Measurements from ENCODE around the gene TUBG2. TPM values are rescaled to one million over a fixed set of nuclear protein-coding genes. Genes with fewer than 3 reads are reported as not detected.

Gene TUBG2
- total RNA-seq, 2 donors from 2014 or later = 8.1 to 11.2 TPM

- Mint-ChIP-seq H3K36me3 (ENCODE audit: insufficient read depth in 2 of 2) (peaks cover 0 to 1% of the 10 kb centered on the region in 2 donors), H3K4me3 (peak within 1 kb of the TSS; percentile 84 to 92), H3K4me1 (ENCODE audit: low read depth) (peaks cover 49% of the 10 kb centered on the region), H3K27me3 (ENCODE audit: low read depth) (peaks cover 39% of the 10 kb centered on the region), H3K9me3 (no peaks in the 10 kb centered on the region), H3K27ac (peak within 1 kb of the TSS; percentile 31)
- peak; percentile 39 to 53 for DNase-seq
- ATAC-seq (replicated peaks in 1 of 2) = no peak
These were observed 17.4 kb downstream of the TUBG2 start, which contains the start of gene PLEKHH3 for GRCh38 chr17:42676424-42677011. PLEKHH3 (minus strand) TSS chr17:42676994; CDS start chr17:42676563, 431 bp downstream.

- peaks cover 0 to 1% of the 10 kb centered on the region in 2 donors for H3K36me3 Mint-ChIP-seq (ENCODE audit: insufficient read depth in 2 of 2)
- peaks cover 52% of the 10 kb centered on the region for H3K4me1 Mint-ChIP-seq (ENCODE audit: low read depth)
- peak; percentile 76 to 77 for ATAC-seq (replicated peaks in 1 of 2)
- peak overlapping the region; percentile 84 to 92 for H3K4me3 Mint-ChIP-seq
- H3K27ac Mint-ChIP-seq = peak overlapping the region; percentile 31
- DNase-seq = peak; percentile 98
- H3K9me3 Mint-ChIP-seq = no peaks in the 10 kb centered on the region
- peaks cover 41% of the 10 kb centered on the region for H3K27me3 Mint-ChIP-seq (ENCODE audit: low read depth)
These were observed 18.2 kb downstream of the TUBG2 start for GRCh38 chr17:42677012-42677857.

- H3K4me1 Mint-ChIP-seq (ENCODE audit: low read depth) = peaks cover 61% of the 10 kb centered on the region
- H3K9me3 Mint-ChIP-seq = no peaks in the 10 kb centered on the region
- peak; percentile 81 to 84 for DNase-seq
- peak overlapping the region; percentile 84 to 92 for H3K4me3 Mint-ChIP-seq
- H3K27ac Mint-ChIP-seq = no peak overlapping the region
- H3K27me3 Mint-ChIP-seq (ENCODE audit: low read depth) = peaks cover 41% of the 10 kb centered on the region
- peak; percentile 31 to 33 for ATAC-seq (replicated peaks in 1 of 2)
- H3K36me3 Mint-ChIP-seq (ENCODE audit: insufficient read depth in 2 of 2) = peaks cover 0 to 1% of the 10 kb centered on the region in 2 donors
These were observed 19.1 kb downstream of the TUBG2 start for GRCh38 chr17:42677921-42678781.

- peak; percentile 27 to 28 for ATAC-seq (replicated peaks in 1 of 2)
- H3K4me1 Mint-ChIP-seq (ENCODE audit: low read depth) = peaks cover 69% of the 10 kb centered on the region
- H3K9me3 Mint-ChIP-seq = no peaks in the 10 kb centered on the region
- peaks cover 48% of the 10 kb centered on the region for H3K27me3 Mint-ChIP-seq (ENCODE audit: low read depth)
- peaks cover 0 to 1% of the 10 kb centered on the region in 2 donors for H3K36me3 Mint-ChIP-seq (ENCODE audit: insufficient read depth in 2 of 2)
- peak overlapping the region; percentile 84 to 92 for H3K4me3 Mint-ChIP-seq
- DNase-seq = peak; percentile 44 to 52
- no peak overlapping the region for H3K27ac Mint-ChIP-seq
These were observed 19.9 kb downstream of the TUBG2 start for GRCh38 chr17:42678951-42679491.

DNA sequence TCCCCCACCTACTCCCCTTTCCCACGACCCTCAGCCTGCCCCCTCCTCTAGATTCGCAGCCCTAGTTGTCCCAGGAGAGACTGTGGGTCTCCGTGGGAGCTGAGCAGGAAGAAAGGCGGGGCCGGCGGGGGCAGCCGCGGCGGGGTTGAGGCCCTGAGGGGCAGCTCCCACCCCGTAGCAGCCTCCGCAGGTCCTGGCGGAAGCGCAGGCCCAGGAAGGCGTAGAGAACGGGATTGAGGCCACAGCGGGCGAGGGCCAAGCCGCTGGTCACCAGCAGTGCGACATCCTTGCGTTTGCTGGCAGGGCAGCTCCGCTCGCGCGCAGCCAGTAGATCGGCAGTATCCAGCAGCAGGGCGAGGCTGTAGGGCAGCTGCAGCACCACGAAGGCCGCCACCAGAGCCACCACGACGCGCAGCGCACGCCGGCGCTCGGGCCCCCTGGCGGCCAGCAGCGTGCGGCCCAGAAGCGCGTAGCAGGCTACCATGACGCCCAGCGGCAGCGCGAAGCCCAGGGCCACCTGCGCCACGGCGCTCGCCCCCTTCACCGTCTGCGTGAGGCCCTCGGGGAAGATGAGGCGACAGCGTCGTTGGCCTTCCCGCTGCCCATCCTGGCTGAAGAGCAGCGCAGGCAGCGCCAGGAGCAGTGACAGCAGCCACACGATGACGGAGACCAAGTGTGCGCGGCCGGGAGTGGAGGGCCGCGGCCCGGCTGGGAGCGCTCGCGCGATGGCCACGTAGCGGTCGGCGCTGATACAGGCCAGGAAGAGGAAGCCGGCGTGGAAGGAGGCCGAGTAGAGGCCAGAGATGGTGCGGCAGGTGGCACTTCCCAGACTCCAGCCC is 20.6 kb downstream of the TUBG2 start:
- H3K27ac Mint-ChIP-seq = no peak overlapping the region
- H3K4me3 Mint-ChIP-seq = peak overlapping the region; percentile 77 to 84
- H3K36me3 Mint-ChIP-seq (ENCODE audit: insufficient read depth in 2 of 2) = peaks cover 0 to 1% of the 10 kb centered on the region in 2 donors
- H3K27me3 Mint-ChIP-seq (ENCODE audit: low read depth) = peaks cover 48% of the 10 kb centered on the region
- peaks cover 63% of the 10 kb centered on the region for H3K4me1 Mint-ChIP-seq (ENCODE audit: low read depth)
- peak; percentile 84 to 85 for DNase-seq
- H3K9me3 Mint-ChIP-seq = no peaks in the 10 kb centered on the region
- peak; percentile 56 to 63 for ATAC-seq (replicated peaks in 1 of 2)

DNA sequence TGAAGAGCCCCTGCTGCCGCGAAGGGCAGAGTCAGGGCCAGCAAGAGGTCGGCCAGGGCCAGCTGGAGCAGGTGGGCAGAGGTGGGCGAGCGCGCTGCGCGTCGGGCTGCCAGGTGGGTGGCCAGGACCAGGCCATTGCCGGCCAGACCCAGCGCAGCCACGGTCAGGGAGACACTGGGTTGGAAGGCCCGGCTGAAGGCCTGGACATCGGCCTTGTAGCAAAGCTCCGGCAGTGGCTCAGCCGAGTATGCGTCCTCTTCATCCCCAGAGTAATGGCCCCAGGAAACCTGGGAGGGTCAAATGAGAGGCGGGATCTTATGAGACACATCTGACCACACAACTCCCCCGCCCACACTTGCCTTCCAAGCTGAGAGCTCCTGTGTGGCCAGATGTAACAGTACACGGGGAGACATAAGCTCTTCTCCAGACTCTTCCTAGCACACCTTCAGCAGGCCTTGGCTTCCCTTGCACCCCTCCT is 21.3 kb downstream of the TUBG2 start:
- peaks cover 0 to 1% of the 10 kb centered on the region in 2 donors for H3K36me3 Mint-ChIP-seq (ENCODE audit: insufficient read depth in 2 of 2)
- DNase-seq = no peak
- no peak overlapping the region for H3K27ac Mint-ChIP-seq
- H3K4me3 Mint-ChIP-seq = peak overlapping the region; percentile 77 to 84
- no peaks in the 10 kb centered on the region for H3K9me3 Mint-ChIP-seq
- peaks cover 48% of the 10 kb centered on the region for H3K27me3 Mint-ChIP-seq (ENCODE audit: low read depth)
- no peak for ATAC-seq (replicated peaks in 1 of 2)
- H3K4me1 Mint-ChIP-seq (ENCODE audit: low read depth) = peaks cover 61% of the 10 kb centered on the region

DNA sequence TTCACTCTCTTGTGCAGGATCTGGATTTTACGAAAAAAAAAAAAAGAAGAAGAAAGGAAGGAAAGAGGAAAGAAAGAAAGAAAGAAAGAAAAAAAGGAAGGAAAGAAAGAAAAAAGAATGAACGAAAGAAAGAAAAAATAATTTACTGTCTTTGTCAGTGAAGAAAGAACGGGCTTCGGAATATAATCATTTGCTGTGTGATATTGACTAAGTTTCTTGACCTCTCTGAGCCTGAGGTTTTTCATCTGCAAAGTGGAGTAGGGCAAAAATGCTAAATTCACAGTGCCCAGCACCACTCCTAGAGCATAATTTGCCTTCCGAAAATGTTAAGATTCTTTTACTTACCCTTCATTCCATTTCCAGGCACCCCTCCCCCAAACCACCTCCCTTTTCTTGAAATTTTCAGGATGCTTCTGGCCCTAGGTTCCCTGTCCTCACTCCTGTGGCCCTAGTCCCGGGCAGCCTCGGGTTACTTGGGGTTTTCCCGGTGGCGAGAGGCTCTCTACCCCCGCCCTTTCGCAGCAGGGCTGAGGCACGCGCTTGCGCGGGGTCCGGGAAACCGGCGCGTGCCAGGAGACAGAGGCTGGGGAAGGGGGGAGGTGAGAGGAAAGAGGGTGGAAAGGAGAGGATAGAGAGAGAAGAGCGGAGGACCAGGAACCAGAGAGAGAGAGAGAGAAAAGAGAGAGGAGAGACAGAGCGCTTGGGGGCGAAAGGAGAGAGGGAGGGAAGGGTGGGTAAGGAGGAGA is 23.1 kb downstream of the TUBG2 start, which contains the start of gene CNTNAP1:
CNTNAP1 (plus strand) TSS at position 556 of the 746 bp plus-strand sequence. CDS start 299 bp downstream, outside the sequence.
- peak within 1 kb of the TSS; percentile 55 for H3K27ac Mint-ChIP-seq
- H3K36me3 Mint-ChIP-seq (ENCODE audit: insufficient read depth in 2 of 2) = no peaks in the 10 kb centered on the region
- DNase-seq = peak in 1 of 2 donors; percentile 39
- H3K4me3 Mint-ChIP-seq = peak within 1 kb of the TSS; percentile 84 to 86
- peaks cover 56% of the 10 kb centered on the region for H3K4me1 Mint-ChIP-seq (ENCODE audit: low read depth)
- H3K9me3 Mint-ChIP-seq = no peaks in the 10 kb centered on the region
- ATAC-seq (replicated peaks in 1 of 2) = no peak
- H3K27me3 Mint-ChIP-seq (ENCODE audit: low read depth) = peaks cover 57% of the 10 kb centered on the region

- Mint-ChIP-seq H3K9me3 (no peaks in the 10 kb centered on the region), H3K4me3 (peak overlapping the region; percentile 84 to 86), H3K36me3 (ENCODE audit: insufficient read depth in 2 of 2) (no peaks in the 10 kb centered on the region), H3K27me3 (ENCODE audit: low read depth) (peaks cover 57% of the 10 kb centered on the region), H3K27ac (no peak overlapping the region), H3K4me1 (ENCODE audit: low read depth) (peaks cover 49% of the 10 kb centered on the region)
- ATAC-seq (replicated peaks in 1 of 2) = peak in 1 of 2 donors; percentile 21
- DNase-seq = peak; percentile 50 to 54
These were observed 23.8 kb downstream of the TUBG2 start for GRCh38 chr17:42682722-42683403.

- Mint-ChIP-seq H3K4me1 (ENCODE audit: low read depth) (peaks cover 44% of the 10 kb centered on the region), H3K4me3 (peak overlapping the region; percentile 20 to 84), H3K36me3 (ENCODE audit: insufficient read depth in 2 of 2) (no peaks in the 10 kb centered on the region), H3K27ac (no peak overlapping the region), H3K27me3 (ENCODE audit: low read depth) (peaks cover 57% of the 10 kb centered on the region), H3K9me3 (no peaks in the 10 kb centered on the region)
- ATAC-seq (replicated peaks in 1 of 2) = no peak
- DNase-seq = no peak
These were observed 24.4 kb downstream of the TUBG2 start for GRCh38 chr17:42683407-42684034.

DNA sequence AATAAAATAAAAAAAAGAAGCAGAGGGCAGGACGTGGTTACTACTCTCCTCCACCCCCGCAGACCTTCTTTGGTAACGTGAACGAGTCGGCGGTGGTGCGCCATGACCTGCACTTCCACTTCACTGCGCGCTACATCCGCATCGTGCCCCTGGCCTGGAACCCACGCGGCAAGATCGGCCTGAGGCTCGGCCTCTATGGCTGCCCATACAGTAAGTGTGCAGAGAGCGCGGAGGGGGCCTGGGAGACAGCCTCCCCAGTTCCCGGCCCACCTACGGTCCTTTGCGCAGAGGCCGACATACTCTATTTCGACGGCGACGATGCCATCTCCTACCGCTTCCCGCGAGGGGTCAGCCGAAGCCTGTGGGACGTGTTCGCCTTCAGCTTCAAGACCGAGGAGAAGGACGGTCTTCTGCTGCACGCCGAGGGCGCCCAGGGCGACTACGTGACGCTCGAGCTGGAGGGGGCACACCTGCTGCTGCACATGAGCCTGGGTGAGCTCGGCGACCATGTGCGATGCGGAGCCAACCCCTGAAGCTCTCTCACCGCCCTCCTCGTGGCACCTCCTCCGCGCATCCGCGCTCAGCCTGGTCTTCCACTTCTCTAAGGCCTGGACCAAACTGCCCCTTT is 26.0 kb downstream of the TUBG2 start:
- ATAC-seq (replicated peaks in 1 of 2) = no peak
- Mint-ChIP-seq H3K36me3 (ENCODE audit: insufficient read depth in 2 of 2) (no peaks in the 10 kb centered on the region), H3K4me3 (no peak overlapping the region), H3K4me1 (ENCODE audit: low read depth) (peaks cover 31% of the 10 kb centered on the region), H3K27ac (no peak overlapping the region), H3K9me3 (no peaks in the 10 kb centered on the region), H3K27me3 (ENCODE audit: low read depth) (peaks cover 57% of the 10 kb centered on the region)
- no peak for DNase-seq
